Lower leg skin (tissue), 3 donors: Measurements from ENCODE around the gene ZNF808.
"Not testable (repeated sequence)": the region's sequence is repeated elsewhere in the genome, so short reads cannot be mapped to it uniquely, and the experiment has no call there.

Source experiments
- POLR2A ChIP-seq, 2 donors: fragments of 450-650 bp; IDR thresholded peaks; one replicate each; pipeline ENCODE4 v1.6.1; 2016 to 2017; ENCODE audit warnings: antibody characterized with exemption in 2 of 2, mild to moderate bottlenecking in 1 of 2, moderate library complexity in 1 of 2
- TF ChIP-seq, protein P1 (sequence below), 3 donors: fragments of 450-650 bp; IDR thresholded peaks; one replicate each; pipeline ENCODE4 v1.5.1; 2016; ENCODE audit warnings: antibody characterized with exemption in 3 of 3, mild to moderate bottlenecking in 3 of 3, moderate library complexity in 2 of 3

DNA sequence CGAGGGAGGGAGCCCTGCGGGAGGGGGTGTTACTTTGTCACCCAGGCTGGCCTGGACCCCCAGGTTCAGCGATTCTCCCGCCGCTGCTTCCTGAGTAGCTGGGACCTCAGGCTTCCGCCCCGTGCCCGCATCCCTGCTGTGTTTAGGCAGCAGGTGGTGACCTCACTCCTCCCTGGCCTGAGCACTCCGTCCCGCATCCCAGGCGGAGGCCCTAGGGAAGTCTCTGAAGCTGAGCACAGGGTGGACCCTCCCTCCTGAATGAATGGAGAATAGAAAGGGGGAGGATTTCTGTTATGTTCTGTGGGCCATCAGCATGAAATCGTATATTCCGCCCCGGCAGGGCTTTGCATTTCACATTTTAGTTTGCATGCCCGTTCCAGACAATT, 7.9 kb downstream of the ZNF808 start:
- TF ChIP-seq, protein P1, sequence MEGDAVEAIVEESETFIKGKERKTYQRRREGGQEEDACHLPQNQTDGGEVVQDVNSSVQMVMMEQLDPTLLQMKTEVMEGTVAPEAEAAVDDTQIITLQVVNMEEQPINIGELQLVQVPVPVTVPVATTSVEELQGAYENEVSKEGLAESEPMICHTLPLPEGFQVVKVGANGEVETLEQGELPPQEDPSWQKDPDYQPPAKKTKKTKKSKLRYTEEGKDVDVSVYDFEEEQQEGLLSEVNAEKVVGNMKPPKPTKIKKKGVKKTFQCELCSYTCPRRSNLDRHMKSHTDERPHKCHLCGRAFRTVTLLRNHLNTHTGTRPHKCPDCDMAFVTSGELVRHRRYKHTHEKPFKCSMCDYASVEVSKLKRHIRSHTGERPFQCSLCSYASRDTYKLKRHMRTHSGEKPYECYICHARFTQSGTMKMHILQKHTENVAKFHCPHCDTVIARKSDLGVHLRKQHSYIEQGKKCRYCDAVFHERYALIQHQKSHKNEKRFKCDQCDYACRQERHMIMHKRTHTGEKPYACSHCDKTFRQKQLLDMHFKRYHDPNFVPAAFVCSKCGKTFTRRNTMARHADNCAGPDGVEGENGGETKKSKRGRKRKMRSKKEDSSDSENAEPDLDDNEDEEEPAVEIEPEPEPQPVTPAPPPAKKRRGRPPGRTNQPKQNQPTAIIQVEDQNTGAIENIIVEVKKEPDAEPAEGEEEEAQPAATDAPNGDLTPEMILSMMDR (IDR thresholded peaks at IDR 0.05), result not testable (repeated sequence)
- not testable (repeated sequence) for TF ChIP-seq POLR2A (IDR thresholded peaks at IDR 0.05)
